ENCODE data around the gene FNIP2.
"Not testable (repeated sequence)": the region's sequence is repeated elsewhere in the genome, so short reads cannot be mapped to it uniquely, and the experiment has no call there.

GRCh38 chr4:158896577-158897238 lies 127.9 kb downstream of the FNIP2 start:
- not testable (repeated sequence) for TF ChIP-seq EZH2 (IDR thresholded peaks at IDR 0.05; ENCODE audit: low read length, unreplicated experiment); EZH2phosphoT487 (IDR thresholded peaks at IDR 0.05; ENCODE audit: borderline replicate concordance, low read length)
- TF ChIP-seq, protein P1, sequence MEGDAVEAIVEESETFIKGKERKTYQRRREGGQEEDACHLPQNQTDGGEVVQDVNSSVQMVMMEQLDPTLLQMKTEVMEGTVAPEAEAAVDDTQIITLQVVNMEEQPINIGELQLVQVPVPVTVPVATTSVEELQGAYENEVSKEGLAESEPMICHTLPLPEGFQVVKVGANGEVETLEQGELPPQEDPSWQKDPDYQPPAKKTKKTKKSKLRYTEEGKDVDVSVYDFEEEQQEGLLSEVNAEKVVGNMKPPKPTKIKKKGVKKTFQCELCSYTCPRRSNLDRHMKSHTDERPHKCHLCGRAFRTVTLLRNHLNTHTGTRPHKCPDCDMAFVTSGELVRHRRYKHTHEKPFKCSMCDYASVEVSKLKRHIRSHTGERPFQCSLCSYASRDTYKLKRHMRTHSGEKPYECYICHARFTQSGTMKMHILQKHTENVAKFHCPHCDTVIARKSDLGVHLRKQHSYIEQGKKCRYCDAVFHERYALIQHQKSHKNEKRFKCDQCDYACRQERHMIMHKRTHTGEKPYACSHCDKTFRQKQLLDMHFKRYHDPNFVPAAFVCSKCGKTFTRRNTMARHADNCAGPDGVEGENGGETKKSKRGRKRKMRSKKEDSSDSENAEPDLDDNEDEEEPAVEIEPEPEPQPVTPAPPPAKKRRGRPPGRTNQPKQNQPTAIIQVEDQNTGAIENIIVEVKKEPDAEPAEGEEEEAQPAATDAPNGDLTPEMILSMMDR (conservative IDR thresholded peaks at IDR 0.05; ENCODE audit: low read depth, low read length): not testable (repeated sequence)

All from PC-3 (cell line).